Measurements from ENCODE around the gene FLT3LG. TPM values are rescaled to one million over a fixed set of nuclear protein-coding genes. Genes with fewer than 3 reads are reported as not detected.

Gene FLT3LG
- total RNA-seq, 1 experiment from 2014 or later: 1.5 TPM

- CTCF ChIA-PET: no interaction called here
- H3K36me3 ChIP-seq (ENCODE audit: control insufficient read depth, insufficient read depth, low read length): peaks cover 32% of the 10 kb centered on the region
- ATAC-seq: no peak
- TF ChIP-seq POLR2AphosphoS5 (IDR thresholded peaks at IDR 0.05; ENCODE audit: low read depth, low read length): no peak
- no TSS peak for BruUV-seq (replicated peaks)
- no peaks in the 10 kb centered on the region for H3K27me3 ChIP-seq (ENCODE audit: control insufficient read depth, insufficient read depth, low read length)
- H3K4me3 ChIP-seq (ENCODE audit: low read depth in 2 of 2, low read length in 2 of 2): peak overlapping the region; percentile 83 to 90
- POLR2A ChIA-PET: no interaction called here
- no peaks in the 10 kb centered on the region for H3K9me3 ChIP-seq (ENCODE audit: control insufficient read depth, insufficient read depth, low read depth, low read length)
- DNase-seq (ENCODE audit: low read depth, low spot score): no peak
- peaks cover 13% of the 10 kb centered on the region for H3K4me1 ChIP-seq (ENCODE audit: control insufficient read depth, insufficient read depth, low read length)
- intact Hi-C loops (cut with micrococcal nuclease; ENCODE audit: unreplicated experiment): no loop called here
- H3K27ac ChIP-seq (ENCODE audit: low read length): peak overlapping the region; percentile 97
- in situ Hi-C loops (cut with HindIII; ENCODE audit: low pct_unique_long_range_greater_than_20kb, low sequenced_read_pairs): no loop called here
These were observed 16.4 kb downstream of the FLT3LG start for GRCh38 chr19:49490287-49491029.

GRCh38 chr19:49491030-49491803 is 17.2 kb downstream of the FLT3LG start:
- Histone ChIP-seq H3K9me3 (ENCODE audit: control insufficient read depth, insufficient read depth, low read depth, low read length) (no peaks in the 10 kb centered on the region), H3K4me3 (ENCODE audit: low read depth in 2 of 2, low read length in 2 of 2) (no peak overlapping the region), H3K27ac (ENCODE audit: low read length) (peak overlapping the region; percentile 97; the same call in 1 of the 2 replicates), H3K36me3 (ENCODE audit: control insufficient read depth, insufficient read depth, low read length) (peaks cover 32% of the 10 kb centered on the region), H3K4me1 (ENCODE audit: control insufficient read depth, insufficient read depth, low read length) (peaks cover 13% of the 10 kb centered on the region), H3K27me3 (ENCODE audit: control insufficient read depth, insufficient read depth, low read length) (no peaks in the 10 kb centered on the region)
- TF ChIP-seq TCF7L2 (IDR thresholded peaks at IDR 0.05; ENCODE audit: low read depth, low read length) (no peak), SIN3A (IDR thresholded peaks at IDR 0.05; ENCODE audit: borderline replicate concordance, insufficient read depth, low read depth, low read length) (no peak), REST (IDR thresholded peaks at IDR 0.05; ENCODE audit: insufficient read depth in 1 of 2, low read depth in 2 of 2, low read length in 1 of 2) (no peak), CTCF (IDR thresholded peaks at IDR 0.05) (no peak), POLR2AphosphoS5 (IDR thresholded peaks at IDR 0.05; ENCODE audit: low read depth, low read length) (no peak; the same call in 1 of the 2 replicates)
- DNase-seq (ENCODE audit: low read depth, low spot score) (no peak), ATAC-seq (no peak)
- BruUV-seq (replicated peaks): no TSS peak
- in situ Hi-C loops (cut with HindIII; ENCODE audit: low pct_unique_long_range_greater_than_20kb, low sequenced_read_pairs): no loop called here
- intact Hi-C loops (cut with micrococcal nuclease; ENCODE audit: unreplicated experiment): no loop called here
- ChIA-PET CTCF (no interaction called here), POLR2A (no interaction called here)
